ENCODE measurements around the gene ELAVL2. TPM values are rescaled to one million over a fixed set of nuclear protein-coding genes. Genes with fewer than 3 reads are reported as not detected.

The ELAVL2 gene
- total RNA-seq, 1 experiment from 2014 or later: 16.8 TPM

DNA sequence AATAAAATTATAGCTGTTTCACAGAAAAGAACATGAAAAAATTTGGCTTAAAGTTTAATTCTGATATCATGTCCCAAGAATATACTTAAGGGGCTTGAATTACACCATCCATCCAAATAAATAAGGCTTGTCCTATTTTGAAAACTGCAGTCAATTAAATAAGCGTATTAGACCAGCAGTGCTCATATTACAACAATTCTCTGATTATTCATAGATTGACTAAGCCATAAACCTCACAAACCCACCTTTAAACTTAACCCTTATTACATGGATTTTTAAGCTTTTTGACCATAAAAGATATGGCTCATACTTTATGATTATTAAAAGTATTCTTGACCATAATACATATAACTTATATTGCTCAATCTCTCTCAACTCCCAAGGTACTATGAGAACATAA is 127.9 kb downstream of the ELAVL2 start:
- Mint-ChIP-seq H3K9me3 (no peaks in the 10 kb centered on the region), H3K27me3 (ENCODE audit: low read depth) (no peaks in the 10 kb centered on the region), H3K4me1 (peaks cover 18 to 27% of the 10 kb centered on the region in 2 experiments), H3K27ac (no peak overlapping the region; a peak in 1 of 7 replicates), H3K4me3 (no peak overlapping the region), H3K36me3 (ENCODE audit: insufficient read depth in 1 of 3, low read depth in 3 of 3) (peaks cover 0 to 7% (median 3%) of the 10 kb centered on the region in 3 experiments; a peak in 4 of 7 replicates)
- H2BK120ac ChIP-seq (ENCODE audit: low read depth, low read length, poor library complexity, severe bottlenecking): no peak overlapping the region
- no peak overlapping the region for H3K23ac ChIP-seq (ENCODE audit: insufficient read length, low read depth, low read length)
- DNase-seq: no peak
- H3K9ac ChIP-seq (ENCODE audit: extremely low read depth, insufficient read length, low read length): no peak overlapping the region
- H3K27me3 ChIP-seq (ENCODE audit: insufficient read depth, low read length): no peaks in the 10 kb centered on the region
- no peak overlapping the region for H4K8ac ChIP-seq (replicated peaks; ENCODE audit: insufficient read length, low read depth, low read length)
- H3K18ac ChIP-seq (ENCODE audit: insufficient read length, low read depth, low read length): no peak overlapping the region
- H3K4me2 ChIP-seq (ENCODE audit: insufficient read depth, insufficient read length, low read length): no peak overlapping the region
- TF ChIP-seq CTCF (conservative IDR thresholded peaks at IDR 0.05): no peak
- H3K9me3 ChIP-seq (ENCODE audit: control insufficient read depth, low read depth, low read length): no peaks in the 10 kb centered on the region
- WGBS (ENCODE audit: extremely low coverage, insufficient read length, low lambda C conversion rate): no CpG with 5 or more reads among the region's 1 CpG
- H3K4ac ChIP-seq (ENCODE audit: low read depth, low read length): no peak overlapping the region
- H4K5ac ChIP-seq (ENCODE audit: insufficient read length, low read depth, low read length): no peak overlapping the region
- no peak overlapping the region for H3K56ac ChIP-seq (ENCODE audit: insufficient read length, low read depth, low read length)
- no peaks in the 10 kb centered on the region; the same call in 1 of the 2 replicates for H3K79me2 ChIP-seq (ENCODE audit: insufficient read depth, low read length)
- H2BK12ac ChIP-seq (ENCODE audit: insufficient read length, low read depth, low read length): no peak overlapping the region
- H3K79me1 ChIP-seq (ENCODE audit: insufficient read depth, low read depth, low read length, poor library complexity, severe bottlenecking): peaks cover 3% of the 10 kb centered on the region
- H3K4me1 ChIP-seq (ENCODE audit: insufficient read depth, low read length): peaks cover 10% of the 10 kb centered on the region; the same call in 1 of the 2 replicates
- H2BK15ac ChIP-seq (ENCODE audit: low read depth, low read length): no peak overlapping the region
- no peak overlapping the region for H2AFZ ChIP-seq (ENCODE audit: low read length)
- H4K91ac ChIP-seq (ENCODE audit: insufficient read length, low read depth, low read length): no peak overlapping the region
- H3K23me2 ChIP-seq (ENCODE audit: insufficient read length, low read depth, low read length, poor library complexity, severe bottlenecking): no peaks in the 10 kb centered on the region
- no peak overlapping the region for H3T11ph ChIP-seq (ENCODE audit: low read length)
- H2BK5ac ChIP-seq (ENCODE audit: insufficient read length, low read length): no peak overlapping the region
- no peak overlapping the region for H2BK20ac ChIP-seq (ENCODE audit: low read depth, low read length, poor library complexity, severe bottlenecking)
- no peak overlapping the region for H2AK5ac ChIP-seq (ENCODE audit: insufficient read length, low read length)
- H3K14ac ChIP-seq (ENCODE audit: insufficient read depth, low read length): no peak overlapping the region
- H4K20me1 ChIP-seq (ENCODE audit: control insufficient read depth, insufficient read depth, insufficient read length): no peaks in the 10 kb centered on the region
- no peak overlapping the region for H3K27ac ChIP-seq (ENCODE audit: insufficient read length, low read depth, low read length)
